HG02610 (cell line): ENCODE data around the gene ACTN4.
"Not testable (repeated sequence)": the region's sequence is repeated elsewhere in the genome, so short reads cannot be mapped to it uniquely, and the experiment has no call there.

Experiments used
- ATAC-seq: cut with Tn5 transposase; IDR thresholded peaks from one replicate; pipeline ENCODE4 v1.9.1; 2021; ENCODE audit warnings: mild to moderate bottlenecking, moderate library complexity; ENCODE audit not compliant: unreplicated experiment

The ACTN4 gene

GRCh38 chr19:38761884-38762389 is 114.5 kb downstream of the ACTN4 start:
- not testable (repeated sequence) for ATAC-seq

- no peak for ATAC-seq
Measured at GRCh38 chr19:38763795-38764220, 116.4 kb downstream of the ACTN4 start.

GRCh38 chr19:38765214-38765613 is 117.8 kb downstream of the ACTN4 start:
- ATAC-seq: no peak

- no peak for ATAC-seq
Measured at GRCh38 chr19:38766276-38767047, 119.0 kb downstream of the ACTN4 start.

GRCh38 chr19:38769635-38770211 is 122.3 kb downstream of the ACTN4 start:
- ATAC-seq: peak; percentile 71

- ATAC-seq: peak; percentile 9
Measured at GRCh38 chr19:38770228-38770948, 122.9 kb downstream of the ACTN4 start.

- ATAC-seq: peak; percentile 69
Measured at GRCh38 chr19:38770949-38771275, 123.5 kb downstream of the ACTN4 start.

- not testable (repeated sequence) for ATAC-seq
Measured at GRCh38 chr19:38771569-38771968, 124.1 kb downstream of the ACTN4 start.

- ATAC-seq: no peak
Measured at GRCh38 chr19:38773469-38774177, 126.2 kb downstream of the ACTN4 start, which contains the start of gene LGALS7. TSS of gene LGALS7 (minus strand) at chr19:38773517. CDS start at chr19:38773492, 25 bp downstream.

- ATAC-seq: no peak
Measured at GRCh38 chr19:38774181-38774950, 126.9 kb downstream of the ACTN4 start.

GRCh38 chr19:38778733-38779132 is 131.3 kb downstream of the ACTN4 start:
- no peak for ATAC-seq

GRCh38 chr19:38780443-38780842 is 133.0 kb downstream of the ACTN4 start:
- no peak for ATAC-seq

GRCh38 chr19:38781058-38781457 is 133.6 kb downstream of the ACTN4 start:
- ATAC-seq: no peak
